Liver (tissue), 9 donors: ENCODE data around the gene PFAS. TPM values are rescaled to one million over a fixed set of nuclear protein-coding genes. Genes with fewer than 3 reads are reported as not detected.

Experiments used
- DNase-seq: peaks from one replicate; pipeline ENCODE4 v3.0.0-alpha.2; 2017; ENCODE audit warnings: low spot score
- H3K27ac ChIP-seq, 2 donors: one replicate each; pipeline ENCODE4 v1.7.0; 2013; ENCODE audit warnings: inconsistent platforms in 2 of 2, low read length in 2 of 2, control low read depth in 1 of 2, low read depth in 1 of 2, mild to moderate bottlenecking in 1 of 2
- H3K27me3 ChIP-seq, 4 donors: one replicate each; pipeline versions ENCODE4 v1.6.1 to v1.7.0; 2013; ENCODE audit warnings: low read length in 3 of 4, inconsistent platforms in 1 of 4, mild to moderate bottlenecking in 1 of 4, moderate library complexity in 1 of 4; ENCODE audit not compliant: control insufficient read depth in 4 of 4, insufficient read depth in 4 of 4
- H3K36me3 ChIP-seq, 4 donors: one replicate each; pipeline versions ENCODE4 v1.6.1 to v1.7.0; 2013; ENCODE audit warnings: low read length in 3 of 4, mild to moderate bottlenecking in 3 of 4, low read depth in 1 of 4, moderate library complexity in 1 of 4; ENCODE audit not compliant: control insufficient read depth in 4 of 4, insufficient read depth in 3 of 4
- H3K4me1 ChIP-seq, 4 donors: one replicate each; pipeline versions ENCODE4 v1.6.1 to v1.7.0; 2013; ENCODE audit warnings: low read length in 3 of 4, mild to moderate bottlenecking in 3 of 4, moderate library complexity in 1 of 4; ENCODE audit not compliant: control insufficient read depth in 4 of 4, insufficient read depth in 4 of 4
- H3K4me3 ChIP-seq, 3 donors: one replicate each; pipeline versions ENCODE4 v1.6.1 to v1.7.0; 2013; ENCODE audit warnings: low read length in 3 of 3, control low read depth in 1 of 3, low read depth in 1 of 3, mild to moderate bottlenecking in 1 of 3
- H3K9ac ChIP-seq, 2 donors: one replicate each; pipeline ENCODE4 v1.7.0; 2013; ENCODE audit warnings: low read length in 2 of 2, mild to moderate bottlenecking in 2 of 2, moderate library complexity in 2 of 2, control low read depth in 1 of 2, low read depth in 1 of 2
- H3K9me3 ChIP-seq, 4 donors: one replicate each; pipeline versions ENCODE4 v1.6.1 to v1.7.0; 2013; ENCODE audit warnings: low read length in 3 of 4; ENCODE audit not compliant: control insufficient read depth in 4 of 4
- ATF3 ChIP-seq: IDR thresholded peaks from 2 replicates; pipeline ENCODE4 v1.6.1; 2016; ENCODE audit warnings: antibody characterized with exemption
- CTCF ChIP-seq: fragments of 150-350 bp; IDR thresholded peaks from 2 replicates; pipeline ENCODE4 v1.5.1; 2017; ENCODE audit warnings: improper control_type of control experiment, low read depth, low read length; ENCODE audit not compliant: missing input control
- EGR1 ChIP-seq, 2 donors: IDR thresholded peaks; 2 replicates each; pipeline ENCODE4 v1.6.1; 2016 to 2018; ENCODE audit warnings: antibody characterized with exemption in 2 of 2, low read depth in 2 of 2
- FOXA1 ChIP-seq: IDR thresholded peaks from 2 replicates; pipeline ENCODE4 v1.6.1; 2016; ENCODE audit warnings: antibody characterized with exemption
- FOXA2 ChIP-seq: IDR thresholded peaks from 2 replicates; pipeline ENCODE4 v1.6.1; 2016; ENCODE audit warnings: antibody characterized with exemption
- GABPA ChIP-seq, 2 donors: IDR thresholded peaks in 1 of 2; conservative IDR thresholded peaks in 1 of 2; 2 replicates each; pipeline ENCODE4 v1.6.1; 2016; ENCODE audit warnings: antibody characterized with exemption in 2 of 2, mild to moderate bottlenecking in 1 of 2, moderate library complexity in 1 of 2
- HNF4A ChIP-seq, 2 donors: conservative IDR thresholded peaks; 2 replicates each; pipeline ENCODE4 v1.6.1; 2016; ENCODE audit warnings: antibody characterized with exemption in 2 of 2, mild to moderate bottlenecking in 2 of 2
- HNF4G ChIP-seq: IDR thresholded peaks from 2 replicates; pipeline ENCODE4 v1.6.1; 2016; ENCODE audit warnings: antibody characterized with exemption
- JUND ChIP-seq, 2 donors: IDR thresholded peaks; 2 replicates each; pipeline ENCODE4 v1.6.1; 2016; ENCODE audit warnings: antibody characterized with exemption in 2 of 2
- MAX ChIP-seq: IDR thresholded peaks from 2 replicates; pipeline ENCODE4 v1.6.1; 2016; ENCODE audit warnings: antibody characterized with exemption
- NR2F2 ChIP-seq: IDR thresholded peaks from 2 replicates; pipeline ENCODE4 v1.6.1; 2016; ENCODE audit warnings: antibody characterized with exemption
- RAD21 ChIP-seq, 2 donors: IDR thresholded peaks; 2 replicates each; pipeline ENCODE4 v1.6.1; 2016; ENCODE audit warnings: antibody characterized with exemption in 2 of 2, mild to moderate bottlenecking in 2 of 2
- REST ChIP-seq: IDR thresholded peaks from 2 replicates; pipeline ENCODE4 v1.6.1; 2016; ENCODE audit warnings: antibody characterized with exemption, mild to moderate bottlenecking
- RXRA ChIP-seq, 2 donors: IDR thresholded peaks; 2 replicates each; pipeline ENCODE4 v1.6.1; 2017 to 2018; ENCODE audit warnings: antibody characterized with exemption in 2 of 2, mild to moderate bottlenecking in 1 of 2
- SP1 ChIP-seq: IDR thresholded peaks from 2 replicates; pipeline ENCODE4 v1.6.1; 2018; ENCODE audit warnings: antibody characterized with exemption, mild to moderate bottlenecking
- TAF1 ChIP-seq: conservative IDR thresholded peaks from 2 replicates; pipeline ENCODE4 v1.6.1; 2016; ENCODE audit warnings: antibody characterized with exemption, mild to moderate bottlenecking
- YY1 ChIP-seq: IDR thresholded peaks from 2 replicates; pipeline ENCODE4 v1.6.1; 2016; ENCODE audit warnings: antibody characterized with exemption, mild to moderate bottlenecking
- ZBTB33 ChIP-seq: IDR thresholded peaks from 2 replicates; pipeline ENCODE4 v1.6.1; 2016; ENCODE audit warnings: antibody characterized with exemption
- WGBS: extraction: QIAGEN DNeasy Blood & Tissue Kit; methylation state at CpG from one replicate; pipeline ENCODE4 v1.1.7; 2013; 5-methylcytosine and 5-hydroxymethylcytosine counted together
- polyA plus RNA-seq, 2 donors: library from polyadenylated mRNA; stranded (reverse) in 1 of 2; unstranded in 1 of 2; fragments of 200-250 nt in 1 of 2; fragments of >200 nt in 1 of 2; fragmentation: Nextera tagmentation in 1 of 2; extraction: Ambion mirVana in 1 of 2; gene quantifications; one replicate each; pipeline versions ENCODE4 v1.2.1 to v1.2.3, GENCODE V29; 2013 to 2015
- total RNA-seq, 2 donors: library from RNA; depleted of rRNA; stranded (reverse); fragments of >200 nt; gene quantifications; one replicate each; pipeline ENCODE4 v1.2.3, GENCODE V29; 2014
- donor health status: healthy.
- donor health status: healthy.
- donor health status: healthy.
- donor health status: healthy.
- donor health status: healthy.

Gene PFAS
- total and polyA plus RNA-seq, 4 donors, result 6.0 to 18.5 (median 10.8) TPM

- 52% methylated on average over 16 of the region's 16 CpGs for WGBS
- H3K4me3 ChIP-seq, result no peak overlapping the region
- peaks cover 0 to 3% (median 1%) of the 10 kb centered on the region in 4 donors for H3K27me3 ChIP-seq
- H3K9ac ChIP-seq, result no peak overlapping the region
- no peak for DNase-seq
- no peaks in the 10 kb centered on the region for H3K9me3 ChIP-seq
- no peak overlapping the region for H3K27ac ChIP-seq
- no peaks in the 10 kb centered on the region for H3K36me3 ChIP-seq
- no peak for TF ChIP-seq GABPA (IDR thresholded peaks at IDR 0.05 in 1 of 2, conservative IDR thresholded peaks at IDR 0.05 in 1 of 2)
- peaks cover 0 to 8% (median 3%) of the 10 kb centered on the region in 4 donors for H3K4me1 ChIP-seq
These were observed 63.9 kb downstream of the PFAS start for GRCh38 chr17:8312726-8313600.

- TF ChIP-seq HNF4G (no peak), TAF1 (no peak), ATF3 (no peak), REST (no peak), YY1 (no peak), EGR1 (IDR thresholded peaks at IDR 0.05; ENCODE audit: low read depth in 2 of 2) (no peak), GABPA (IDR thresholded peaks at IDR 0.05 in 1 of 2, conservative IDR thresholded peaks at IDR 0.05 in 1 of 2) (no peak), RXRA (IDR thresholded peaks at IDR 0.05) (no peak), NR2F2 (no peak), CTCF (no peak), HNF4A (conservative IDR thresholded peaks at IDR 0.05) (no peak), ZBTB33 (no peak), MAX (no peak), FOXA1 (no peak), JUND (IDR thresholded peaks at IDR 0.05) (no peak), RAD21 (IDR thresholded peaks at IDR 0.05) (no peak), SP1 (no peak), FOXA2 (no peak)
- Histone ChIP-seq H3K27ac (no peak overlapping the region), H3K36me3 (no peaks in the 10 kb centered on the region), H3K4me1 (peaks cover 0 to 8% (median 3%) of the 10 kb centered on the region in 4 donors), H3K9ac (no peak overlapping the region), H3K9me3 (no peaks in the 10 kb centered on the region), H3K27me3 (peaks cover 0 to 3% (median 1%) of the 10 kb centered on the region in 4 donors), H3K4me3 (no peak overlapping the region)
- DNase-seq, result no peak
- 19% methylated on average over 29 of the region's 29 CpGs for WGBS
These were observed 66.0 kb downstream of the PFAS start for GRCh38 chr17:8314797-8315763.
